ENCODE data around the gene OR51V1. TPM values are rescaled to one million over a fixed set of nuclear protein-coding genes. Genes with fewer than 3 reads are reported as not detected.

Gene OR51V1
- total RNA-seq, 1 experiment from 2014 or later: not detected

GRCh38 chr11:5228124-5228523 is 27.6 kb upstream of the OR51V1 start:
- ChIA-PET POLR2A (ENCODE audit: unreplicated experiment) (no interaction called here), CTCF (no interaction called here)
- no TSS peak for BruUV-seq (replicated peaks)
- no peak overlapping the region for H3K4me3 ChIP-seq
- H3K36me3 ChIP-seq (ENCODE audit: low read depth): no peaks in the 10 kb centered on the region
- TF ChIP-seq EZH2 (IDR thresholded peaks at IDR 0.05; ENCODE audit: low read depth): no peak
- TF ChIP-seq CTCF (conservative IDR thresholded peaks at IDR 0.05): no peak
- intact Hi-C loops (cut with micrococcal nuclease; ENCODE audit: unreplicated experiment): no loop called here
- no peaks in the 10 kb centered on the region for H3K9me2 ChIP-seq (ENCODE audit: insufficient read depth)
- no peak overlapping the region for H3K4me2 ChIP-seq
- no peaks in the 10 kb centered on the region for H3K4me1 ChIP-seq (replicated peaks; ENCODE audit: insufficient read depth)
- H3K27ac ChIP-seq: no peak overlapping the region
- no peak for DNase-seq
- H2AFZ ChIP-seq: no peak overlapping the region
- H3K79me2 ChIP-seq (ENCODE audit: low read depth): no peaks in the 10 kb centered on the region
- H3K27me3 ChIP-seq (ENCODE audit: insufficient read depth, low read depth): no peaks in the 10 kb centered on the region
- no peaks in the 10 kb centered on the region for H3F3A ChIP-seq (ENCODE audit: insufficient read depth, low read depth)
- no peaks in the 10 kb centered on the region for H4K20me1 ChIP-seq (ENCODE audit: insufficient read depth)
- H3K9me3 ChIP-seq (ENCODE audit: insufficient read depth, low read depth): no peaks in the 10 kb centered on the region

GRCh38 chr11:5227681-5228080 is 27.2 kb upstream of the OR51V1 start:
- ChIA-PET POLR2A (ENCODE audit: unreplicated experiment) (no interaction called here), CTCF (no interaction called here)
- no TSS peak for BruUV-seq (replicated peaks)

GRCh38 chr11:5226732-5227310 is 26.3 kb upstream of the OR51V1 start, which contains the start of gene HBB:
TSS of gene HBB (minus strand) at chr11:5227071. CDS start at chr11:5227021, 50 bp downstream.
- Histone ChIP-seq H3K4me1 (replicated peaks; ENCODE audit: insufficient read depth) (no peaks in the 10 kb centered on the region), H3F3A (ENCODE audit: insufficient read depth, low read depth) (no peaks in the 10 kb centered on the region), H4K20me1 (ENCODE audit: insufficient read depth) (no peaks in the 10 kb centered on the region), H3K36me3 (ENCODE audit: low read depth) (no peaks in the 10 kb centered on the region), H2AFZ (no peak within 1 kb of the TSS), H3K9me3 (ENCODE audit: insufficient read depth, low read depth) (no peaks in the 10 kb centered on the region), H3K4me2 (no peak within 1 kb of the TSS), H3K27ac (no peak within 1 kb of the TSS), H3K79me2 (ENCODE audit: low read depth) (no peaks in the 10 kb centered on the region), H3K27me3 (ENCODE audit: insufficient read depth, low read depth) (no peaks in the 10 kb centered on the region), H3K9me2 (ENCODE audit: insufficient read depth) (no peaks in the 10 kb centered on the region), H3K4me3 (no peak within 1 kb of the TSS)
- no peak for DNase-seq
- BruUV-seq (replicated peaks): no TSS peak
- intact Hi-C loops (cut with micrococcal nuclease; ENCODE audit: unreplicated experiment): no loop called here
- ChIA-PET POLR2A (ENCODE audit: unreplicated experiment) (no interaction called here), CTCF (no interaction called here)
- TF ChIP-seq EZH2 (IDR thresholded peaks at IDR 0.05; ENCODE audit: low read depth): no peak
- TF ChIP-seq CTCF (conservative IDR thresholded peaks at IDR 0.05): no peak

More at GRCh38 chr11:5227681-5228080, 27.2 kb upstream of the OR51V1 start:
- Histone ChIP-seq H3K4me2 (no peak overlapping the region), H3K27me3 (ENCODE audit: insufficient read depth, low read depth) (no peaks in the 10 kb centered on the region), H3K9me2 (ENCODE audit: insufficient read depth) (no peaks in the 10 kb centered on the region), H3K9me3 (ENCODE audit: insufficient read depth, low read depth) (no peaks in the 10 kb centered on the region), H3F3A (ENCODE audit: insufficient read depth, low read depth) (no peaks in the 10 kb centered on the region), H3K4me3 (no peak overlapping the region), H3K36me3 (ENCODE audit: low read depth) (no peaks in the 10 kb centered on the region), H3K27ac (no peak overlapping the region), H3K4me1 (replicated peaks; ENCODE audit: insufficient read depth) (no peaks in the 10 kb centered on the region), H4K20me1 (ENCODE audit: insufficient read depth) (no peaks in the 10 kb centered on the region), H2AFZ (no peak overlapping the region), H3K79me2 (ENCODE audit: low read depth) (no peaks in the 10 kb centered on the region)
- DNase-seq: no peak
- TF ChIP-seq CTCF (conservative IDR thresholded peaks at IDR 0.05): no peak
- no peak for TF ChIP-seq EZH2 (IDR thresholded peaks at IDR 0.05; ENCODE audit: low read depth)
- intact Hi-C loops (cut with micrococcal nuclease; ENCODE audit: unreplicated experiment): no loop called here

All from PC-9 (cell line).